GOT3 (cell line): ENCODE data around the gene CCDC47.

Experiments used
- DNase-seq: peaks from one replicate; lab custom pipeline; 2025; ENCODE audit warnings: mixed read lengths; lab: John Stamatoyannopoulos, UW

CCDC47 gene

DNA sequence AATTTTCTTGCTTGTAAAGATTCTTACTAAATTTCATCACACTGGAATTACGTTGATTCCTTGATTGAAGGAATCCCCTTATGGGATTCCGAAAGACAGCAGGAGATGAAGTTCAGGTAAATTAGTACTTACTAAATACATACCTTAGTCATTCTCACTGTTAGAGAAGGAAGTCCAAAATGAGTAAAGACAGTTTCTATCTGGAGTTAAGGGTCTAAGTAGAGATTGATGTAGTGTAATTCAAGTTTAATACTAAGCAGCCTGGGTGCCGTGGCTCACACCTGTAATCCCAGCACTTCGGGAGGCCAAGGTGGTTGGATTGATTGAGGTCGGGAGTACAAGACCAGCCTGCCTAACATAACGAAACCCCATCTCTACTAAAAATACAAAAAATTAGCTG is 10.1 kb upstream of the CCDC47 start:
- DNase-seq = no peak

DNA sequence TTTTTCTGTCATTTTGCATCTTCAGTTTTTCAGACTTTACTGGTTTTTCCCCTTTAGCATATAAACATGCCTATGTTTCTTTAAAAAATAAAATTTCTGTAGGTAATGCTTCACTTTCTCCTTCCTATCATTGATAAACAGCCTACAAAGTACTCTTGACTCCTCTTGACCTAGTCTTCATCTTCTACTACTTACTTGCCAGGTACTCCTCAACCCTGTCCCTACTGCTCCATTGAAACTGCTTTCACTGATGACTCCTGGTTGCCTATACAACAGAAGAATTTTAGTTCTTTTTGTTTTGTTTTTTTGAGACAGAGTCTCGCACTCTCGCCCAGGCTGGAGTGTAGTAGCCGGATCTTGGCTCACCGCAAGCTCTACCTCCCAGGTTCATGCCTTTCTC is 7.5 kb upstream of the CCDC47 start:
- DNase-seq = no peak

DNA sequence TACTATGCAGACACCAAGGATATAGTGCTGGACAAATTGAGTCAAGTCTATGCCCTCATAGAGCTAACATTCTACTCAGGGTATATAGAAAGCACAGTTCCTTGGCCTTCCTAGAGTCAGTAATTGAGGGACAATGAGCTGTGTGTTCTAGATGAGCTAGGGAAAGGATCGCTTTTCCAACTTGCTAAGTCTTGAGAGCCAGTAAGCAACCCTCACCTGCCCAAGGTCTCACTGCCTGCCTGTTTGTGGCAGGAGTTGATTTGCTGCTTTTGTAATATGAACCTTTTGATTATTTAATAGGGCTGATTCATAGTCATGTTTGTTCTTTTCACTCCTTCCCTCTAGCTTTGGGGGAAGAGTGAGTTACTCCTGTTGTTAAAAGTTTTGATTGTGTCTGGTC is 7.1 kb upstream of the CCDC47 start:
- DNase-seq = no peak

DNA sequence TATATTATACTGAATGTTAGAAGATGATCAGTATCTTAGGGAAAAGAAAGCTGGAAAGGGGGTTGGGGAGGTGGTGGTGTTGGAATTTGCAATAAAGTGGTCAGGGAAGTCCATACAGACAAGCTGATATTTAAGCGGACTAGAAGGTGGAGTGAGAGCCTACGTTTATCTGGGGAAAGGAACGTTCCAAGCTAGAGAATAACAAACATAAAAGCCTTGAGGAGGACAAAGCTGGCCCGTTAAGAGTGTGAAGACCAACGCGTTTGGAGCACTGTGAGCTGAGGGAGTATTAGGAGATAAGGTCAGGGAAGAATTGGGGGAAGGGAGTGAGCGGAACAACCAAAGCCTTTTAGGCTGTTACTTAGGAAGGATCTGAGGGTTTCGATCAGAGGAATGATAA is 2.0 kb upstream of the CCDC47 start:
- DNase-seq = no peak

DNA sequence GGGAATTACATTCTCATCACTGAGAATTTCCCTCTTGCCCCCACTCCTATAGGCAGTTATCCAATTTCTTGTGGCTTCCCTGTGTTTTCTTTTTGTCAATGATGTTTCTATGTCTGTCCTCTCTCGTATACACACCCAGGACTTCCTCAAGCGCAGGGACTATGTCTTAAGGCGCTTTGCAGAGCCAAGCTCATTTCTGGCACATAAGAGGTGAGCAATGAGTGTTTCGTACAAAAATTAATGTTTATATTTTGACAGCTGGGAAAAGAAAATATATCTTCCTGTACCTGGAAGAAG is 1.5 kb upstream of the CCDC47 start:
- no peak for DNase-seq

DNA sequence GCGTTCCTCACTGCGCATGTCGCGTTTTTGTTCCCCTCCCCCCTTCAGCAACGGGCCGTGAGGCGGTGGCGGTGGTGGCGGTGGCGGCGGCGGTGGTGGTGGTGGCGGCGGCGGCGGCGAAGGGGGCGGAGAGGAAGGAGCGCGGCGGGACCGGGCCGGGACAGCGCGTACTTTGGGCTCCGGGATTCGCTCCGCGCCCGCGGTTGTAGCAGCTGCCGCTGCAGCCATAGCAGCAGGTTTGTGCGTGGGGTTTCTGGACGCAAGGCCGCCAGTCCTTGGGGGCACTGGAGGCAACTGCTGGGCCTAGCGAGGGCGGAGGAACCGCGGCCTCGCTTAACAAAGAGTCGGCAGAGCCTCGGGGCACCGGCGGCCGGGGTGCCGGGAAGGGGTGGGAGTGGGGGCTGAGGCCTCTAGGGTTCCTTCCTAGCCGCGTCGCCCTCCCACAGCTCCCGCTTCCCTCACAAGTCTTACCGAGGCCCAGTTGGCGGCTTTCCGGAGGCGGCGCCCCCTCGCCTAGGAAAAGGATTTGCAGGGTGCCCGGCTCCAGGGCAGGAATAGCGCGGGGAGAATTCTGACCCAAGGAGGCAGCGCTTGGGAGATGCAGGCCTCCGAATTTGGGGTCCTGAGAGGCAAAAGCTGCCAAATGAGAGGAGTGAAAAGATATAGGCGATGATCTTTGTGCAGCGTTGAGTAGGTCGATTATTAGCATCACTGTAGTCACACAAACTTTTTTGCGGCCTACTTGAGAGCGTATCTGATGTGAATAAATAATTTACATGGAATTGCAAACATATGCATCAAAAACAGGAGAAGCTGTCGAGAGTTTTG is 958 bp upstream of the CCDC47 start, which contains the start of gene DDX42:
Gene DDX42, plus strand, starts transcription at position 30 of the 828 bp plus-strand sequence. CDS start 12,880 bp downstream, outside the sequence.
- DNase-seq = no peak

DNA sequence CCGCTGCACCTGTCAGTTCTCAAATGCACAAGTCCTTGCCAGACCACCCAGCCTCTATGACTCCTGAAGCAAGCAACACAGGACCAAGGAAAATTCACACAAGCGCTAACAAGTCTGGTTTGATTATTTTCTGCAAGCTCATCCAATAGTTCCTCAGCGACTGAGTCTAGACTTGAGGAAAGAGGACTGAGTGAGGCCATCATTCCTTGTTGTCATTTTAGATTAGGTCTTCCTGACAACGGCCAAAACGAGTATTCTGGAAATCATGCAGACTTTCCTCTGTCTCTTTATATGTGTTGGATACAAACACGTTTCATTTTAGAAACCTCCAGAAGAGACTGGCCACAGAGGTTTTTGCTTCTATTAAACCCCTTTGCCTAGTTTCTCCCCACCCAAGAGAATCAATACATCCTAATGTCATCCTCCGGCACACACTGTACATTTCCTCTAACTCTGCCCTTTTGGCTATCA is 561 bp downstream of the CCDC47 start:
- no peak for DNase-seq

DNA sequence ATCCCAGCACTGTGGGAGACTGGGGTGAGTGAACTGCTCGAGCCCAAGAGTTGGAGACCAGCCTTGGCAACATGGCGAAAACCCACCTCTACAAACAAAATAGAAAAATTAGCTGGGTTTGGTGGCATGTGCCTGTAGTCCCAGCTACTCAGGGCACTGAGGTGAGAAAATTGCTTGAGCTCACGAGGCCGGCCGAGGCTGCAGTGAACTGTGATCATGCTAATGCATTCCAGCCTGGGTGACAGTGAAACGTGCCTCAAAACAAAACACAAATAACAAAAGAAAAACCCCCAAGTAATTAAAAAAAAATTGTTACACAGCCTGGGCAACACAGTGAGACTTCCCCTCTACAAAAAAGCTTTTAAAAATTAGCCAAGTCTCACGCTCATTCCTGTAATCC is 5.0 kb downstream of the CCDC47 start:
- no peak for DNase-seq

DNA sequence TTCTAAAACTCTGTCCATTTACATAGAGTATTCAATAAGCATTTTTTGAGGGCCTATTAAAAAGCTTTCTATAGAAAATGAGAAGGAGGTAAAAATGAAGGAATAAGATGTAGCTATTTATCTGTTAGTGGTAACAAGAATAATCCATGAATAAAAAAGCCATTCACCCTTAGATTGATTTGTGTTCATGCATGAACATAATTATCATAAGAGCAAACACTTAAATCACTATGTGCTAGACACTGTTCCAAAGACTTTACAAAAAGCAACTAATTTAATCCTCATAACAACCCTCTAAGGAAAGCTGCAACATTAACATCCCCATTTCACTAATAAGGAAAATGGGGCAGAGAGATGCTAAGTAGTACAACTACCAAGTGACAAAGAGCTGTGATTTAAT is 6.6 kb downstream of the CCDC47 start:
- no peak for DNase-seq

DNA sequence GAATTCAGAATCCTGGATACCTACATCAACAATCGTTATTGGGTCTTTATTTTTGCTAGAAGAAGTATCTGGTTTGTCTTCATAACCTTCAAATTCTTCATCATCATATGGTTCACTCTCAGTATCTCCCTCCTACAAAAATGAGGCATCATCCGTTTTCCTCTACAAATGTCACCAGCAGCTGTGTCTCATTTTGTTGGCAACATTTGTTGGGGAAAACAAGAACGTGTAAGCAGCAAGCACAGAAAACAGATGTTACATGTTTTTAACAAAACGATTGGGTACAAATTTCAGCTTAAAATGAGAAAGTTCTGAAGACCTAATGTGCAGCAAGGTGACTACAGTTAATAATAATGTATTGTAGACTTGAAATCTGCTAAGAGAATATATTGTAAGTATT is 8.7 kb downstream of the CCDC47 start:
- no peak for DNase-seq

DNA sequence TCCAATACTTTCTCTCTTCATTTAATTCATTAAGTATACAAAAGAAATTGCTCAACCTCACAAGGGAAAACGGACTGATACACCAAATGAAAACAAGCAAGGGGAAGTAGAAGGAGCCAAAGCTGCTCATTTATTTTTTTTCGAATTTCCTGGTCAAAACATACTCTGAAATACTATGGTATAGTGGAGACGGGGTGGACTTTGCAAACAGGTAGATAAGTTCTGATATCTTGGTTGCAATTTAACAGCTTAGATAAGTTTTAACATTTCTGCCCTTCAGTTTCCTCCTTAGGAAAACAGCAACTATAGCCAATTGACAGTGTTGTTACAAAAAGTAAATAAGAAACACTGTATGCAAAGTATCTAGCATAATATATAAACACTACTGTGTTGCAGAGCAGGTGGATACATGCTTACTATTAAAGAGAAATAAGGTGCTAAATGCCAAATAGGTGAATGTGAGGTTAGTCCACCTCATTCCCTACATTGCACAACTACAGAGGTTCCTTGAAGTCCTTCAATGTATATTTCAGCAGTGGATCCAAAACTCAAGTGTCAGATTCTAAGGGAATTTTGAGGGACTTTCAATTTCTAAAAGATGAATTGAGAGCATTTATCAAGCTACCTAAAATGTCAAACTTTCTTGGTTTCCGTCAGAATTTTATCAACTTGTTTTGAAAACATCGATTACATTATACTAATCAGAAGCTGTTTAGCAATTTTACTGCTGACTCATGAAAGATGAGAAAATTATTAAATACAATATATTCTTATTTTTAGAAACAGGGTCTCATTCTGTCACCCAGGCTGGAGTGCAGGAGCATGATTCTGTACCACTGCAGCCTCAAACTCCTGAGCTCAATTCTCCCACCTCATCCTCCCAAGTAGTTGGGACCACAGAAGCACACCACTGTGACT is 11.0 kb downstream of the CCDC47 start:
- DNase-seq = no peak

DNA sequence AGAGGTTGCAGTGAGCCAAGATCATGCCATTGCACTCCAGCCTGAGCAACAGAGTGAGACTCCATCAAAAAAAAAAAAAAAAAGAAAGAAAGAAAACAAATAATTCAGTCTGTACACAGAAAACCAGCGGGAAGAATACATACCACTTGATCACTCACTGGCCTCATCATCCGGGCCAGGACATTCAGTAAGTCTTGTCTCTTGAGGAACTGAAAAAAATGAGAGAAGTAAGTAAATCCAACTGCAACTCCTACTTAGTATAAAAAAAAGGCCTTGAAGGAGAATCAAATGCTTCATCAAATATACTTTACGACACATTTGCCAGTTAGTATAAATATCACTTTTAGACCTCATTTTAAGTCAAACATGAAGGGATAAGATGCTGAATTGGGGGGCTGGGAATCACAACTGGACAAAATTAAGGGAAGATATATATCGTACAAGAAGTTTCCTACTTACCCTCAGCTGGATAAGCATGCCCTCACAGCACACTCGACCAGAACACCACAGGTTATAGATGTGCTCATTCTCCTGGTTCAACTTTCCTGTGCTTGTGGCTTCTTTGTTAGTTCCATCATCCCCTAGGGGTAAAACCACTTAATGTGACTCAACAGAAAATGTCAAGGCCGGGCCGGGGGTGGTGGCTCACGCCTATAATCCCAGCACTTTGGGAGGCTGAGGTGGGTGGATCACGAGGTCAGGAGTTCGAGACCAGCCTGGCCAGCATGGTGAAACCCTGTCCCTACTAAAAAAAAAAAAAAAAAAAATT is 12.4 kb downstream of the CCDC47 start:
- DNase-seq = no peak

DNA sequence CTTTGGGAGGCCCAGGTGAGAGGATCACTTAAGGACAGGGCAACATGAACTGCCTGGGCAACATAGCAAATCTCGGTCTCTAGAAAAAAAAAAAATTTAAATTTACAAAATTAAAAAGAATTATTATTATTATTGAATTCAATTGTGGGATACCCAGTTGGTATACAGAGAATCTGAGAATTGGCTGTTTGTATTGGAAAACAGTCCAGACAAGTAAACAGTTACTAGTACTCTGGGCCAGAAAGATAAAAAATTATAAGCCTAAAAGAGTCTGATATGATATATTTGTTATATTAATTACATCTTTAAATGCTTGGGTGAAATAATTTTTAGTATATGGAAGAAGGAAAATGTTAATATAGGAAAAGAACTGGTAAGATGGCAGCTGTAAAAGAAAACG is 15.0 kb downstream of the CCDC47 start:
- DNase-seq = no peak

DNA sequence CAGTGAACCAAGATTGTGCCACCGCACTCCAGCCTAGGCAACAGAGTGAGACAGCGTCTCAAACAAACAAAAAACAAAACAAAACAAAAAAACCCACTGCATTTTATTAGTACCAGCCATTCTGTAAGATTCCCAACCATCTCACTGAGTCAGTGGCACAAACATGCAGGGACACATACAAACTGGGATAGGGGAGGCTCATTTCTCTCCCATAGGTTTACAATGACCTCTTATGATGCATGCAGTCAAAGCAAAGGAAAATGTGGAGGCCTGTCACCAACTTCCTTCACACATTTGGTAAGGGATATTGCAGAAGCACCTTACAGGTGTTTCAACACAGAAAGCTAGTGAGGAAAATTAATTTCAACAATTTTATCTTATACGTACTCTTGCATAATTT is 19.4 kb downstream of the CCDC47 start:
- no peak for DNase-seq

DNA sequence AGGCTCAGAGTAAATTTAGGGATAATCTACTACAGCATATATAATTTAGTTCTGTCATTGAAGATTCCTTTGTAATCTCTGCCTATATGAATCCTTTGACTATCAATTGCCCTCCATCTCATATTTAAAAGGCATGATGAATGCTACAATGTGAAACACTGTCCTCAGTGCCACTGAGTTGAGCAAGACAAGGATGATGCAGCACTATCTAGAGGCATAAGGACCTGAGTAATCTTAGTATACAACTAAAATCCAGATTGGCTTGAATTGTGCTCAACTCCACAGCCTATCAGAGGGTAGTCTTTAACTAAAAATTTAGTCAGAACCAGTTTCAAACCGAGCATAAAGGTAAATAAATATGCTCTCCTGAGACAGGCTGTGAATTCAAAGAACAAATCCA is 20.2 kb downstream of the CCDC47 start:
- no peak for DNase-seq

DNA sequence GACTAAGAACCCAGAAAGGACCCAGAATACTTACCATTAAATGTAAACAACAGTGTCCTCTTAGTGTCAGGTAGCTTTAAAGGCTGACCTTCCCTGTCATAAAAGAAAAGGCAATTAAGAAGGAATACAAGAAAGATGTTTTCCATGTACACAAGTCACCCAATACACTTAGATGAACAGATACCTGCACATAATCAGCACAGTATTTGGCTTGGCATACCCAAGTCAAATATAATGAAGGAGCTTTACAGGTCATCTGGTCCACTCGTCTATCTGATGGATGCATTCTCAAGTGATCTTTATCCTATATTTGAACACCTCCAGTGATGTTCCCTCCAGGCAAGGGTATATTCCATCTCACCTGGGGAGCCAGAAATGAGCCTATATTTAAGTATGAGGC is 20.7 kb downstream of the CCDC47 start:
- no peak for DNase-seq

DNA sequence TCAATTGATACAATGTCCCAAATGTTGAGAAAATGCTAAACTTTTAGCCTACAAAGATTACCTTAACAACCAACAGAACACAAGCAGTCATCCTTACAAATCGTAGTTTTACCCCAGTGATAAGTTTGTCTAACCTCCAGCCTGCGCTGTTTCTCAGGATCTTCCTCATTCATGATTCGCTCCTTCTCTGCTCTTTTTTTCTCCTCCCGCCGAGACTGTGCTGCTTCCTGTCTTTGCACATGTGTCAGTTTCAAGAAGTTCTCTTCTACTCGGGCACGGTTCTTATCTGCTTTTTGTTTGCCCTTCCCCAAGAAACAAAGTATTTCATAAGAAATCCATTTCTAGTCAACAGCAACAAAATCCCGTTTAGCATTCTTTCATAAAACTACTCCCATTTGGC is 21.6 kb downstream of the CCDC47 start:
- DNase-seq = no peak

DNA sequence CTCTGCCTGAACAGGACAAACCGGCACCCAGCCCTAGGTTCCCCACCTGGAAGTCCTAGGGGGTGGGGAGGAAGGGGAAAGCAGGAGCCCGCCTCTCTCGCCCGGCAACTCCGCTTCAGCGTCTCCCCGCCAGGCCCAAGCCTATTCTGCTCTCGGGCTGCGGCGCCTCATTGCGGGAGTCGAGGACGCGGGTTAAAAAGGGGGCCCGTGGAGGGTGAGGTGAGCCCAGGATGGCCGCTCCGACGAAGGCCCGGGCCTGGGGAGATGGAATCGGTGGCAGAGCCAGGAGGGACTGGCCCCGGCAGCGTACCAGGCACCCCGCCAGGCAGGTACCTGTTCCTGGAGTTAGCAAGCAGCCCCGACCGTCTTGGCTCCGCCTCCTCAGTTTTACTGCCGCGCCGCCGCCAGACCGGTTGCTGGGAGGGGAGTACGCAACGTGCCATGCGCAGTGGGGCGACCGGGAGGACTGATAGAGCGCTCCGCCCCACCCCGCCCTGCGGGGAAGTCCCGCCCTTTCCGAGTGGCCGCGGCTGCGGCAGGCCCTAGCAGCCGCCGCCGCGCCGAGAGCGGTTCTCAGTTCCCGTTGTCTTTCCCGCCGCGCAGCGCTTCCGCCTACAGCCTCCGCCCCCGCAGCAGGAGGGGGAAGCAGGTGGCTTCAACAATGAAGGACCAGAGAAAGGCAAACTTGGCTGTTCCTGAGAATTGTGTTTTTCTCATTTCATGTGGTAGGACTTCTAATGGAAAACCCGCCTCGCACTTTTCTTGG is 31.8 kb downstream of the CCDC47 start, which contains the start of gene STRADA:
Gene STRADA, minus strand, starts transcription at position 392 of the 766 bp plus-strand sequence. CDS start 13,430 bp downstream, outside the sequence.
- peak; percentile 86 for DNase-seq

DNA sequence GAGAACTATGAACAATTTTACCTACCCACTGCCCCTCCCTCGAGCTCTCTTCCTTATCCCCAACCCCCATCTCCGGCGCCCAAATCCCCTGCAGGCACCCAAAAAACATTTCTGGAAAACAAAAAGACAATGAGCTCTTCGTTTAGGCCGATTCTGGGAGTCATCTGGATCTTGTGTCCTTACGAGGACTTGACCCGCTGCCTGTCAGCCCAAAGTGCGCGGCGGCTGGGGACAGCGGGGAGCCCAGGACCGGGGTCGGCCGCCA is 32.3 kb downstream of the CCDC47 start:
- DNase-seq = no peak

DNA sequence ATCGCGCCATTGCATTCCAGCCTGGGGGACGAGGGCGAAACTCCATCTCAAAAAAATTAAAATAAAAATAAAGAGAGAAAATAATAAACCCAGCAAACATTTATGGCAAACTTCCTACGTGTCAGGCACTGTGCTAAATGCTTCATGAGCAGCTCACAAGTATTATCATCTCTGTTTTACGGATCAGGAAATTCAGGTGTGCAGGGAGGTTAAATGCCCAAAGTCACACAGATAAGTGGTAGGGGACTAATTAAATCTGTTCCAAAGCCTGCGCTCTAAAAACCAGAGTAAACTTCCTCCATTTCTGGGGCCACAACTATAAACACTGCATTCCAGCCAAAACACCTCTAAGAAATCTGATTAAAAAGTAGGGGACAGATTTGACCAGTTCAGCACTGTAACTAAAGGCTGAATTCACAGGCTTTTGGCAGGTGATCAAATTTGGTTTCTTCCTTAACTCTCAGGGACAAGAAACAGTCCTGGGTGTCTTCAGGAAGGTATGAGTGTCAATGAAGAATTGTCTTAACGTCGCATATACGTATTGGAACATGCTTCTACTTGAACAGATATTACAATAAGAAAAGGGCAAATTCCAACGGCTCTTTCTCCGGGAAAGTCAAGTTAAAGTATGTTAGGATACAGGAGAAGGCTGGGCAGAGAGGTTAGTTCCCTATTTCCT is 32.8 kb downstream of the CCDC47 start:
- no peak for DNase-seq

DNA sequence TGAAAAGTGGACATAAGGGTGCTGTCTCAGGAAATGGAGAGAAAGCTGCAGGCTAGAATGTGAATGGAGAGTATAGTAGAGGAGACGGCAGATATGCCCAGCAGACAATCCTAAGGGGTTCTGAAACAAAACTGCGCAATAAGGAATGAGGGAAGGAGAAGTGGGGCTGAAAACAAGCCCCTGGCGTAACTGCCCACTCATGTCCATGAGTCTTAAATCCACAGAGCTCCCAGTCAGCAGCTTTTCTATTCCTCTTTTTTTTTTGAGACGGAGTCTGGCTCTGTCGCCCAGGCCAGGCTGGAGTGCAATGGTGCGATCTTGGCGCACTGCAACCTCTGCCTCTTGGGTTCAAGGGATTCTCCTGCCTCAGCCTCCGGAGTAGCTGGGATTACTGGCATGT is 37.7 kb downstream of the CCDC47 start:
- DNase-seq = no peak
